Adrenal gland (tissue), 5 donors: ENCODE data around the gene FAM163B.

ENCODE experiments used
- POLR2A ChIP-seq, 2 donors: fragments of 450-650 bp; IDR thresholded peaks; one replicate each; pipeline ENCODE4 v1.6.1; 2017; ENCODE audit warnings: antibody characterized with exemption in 2 of 2, mild to moderate bottlenecking in 2 of 2, moderate library complexity in 1 of 2
- TF ChIP-seq, protein P1 (sequence below), 6 experiments: fragments of 450-650 bp in 4 of 6; fragments of 200-600 bp in 2 of 6; sonication (generic) in 1 of 6; IDR thresholded peaks; 1 replicate in 5 of 6; 2 replicates in 1 of 6; pipeline versions ENCODE4 v1.5.1 to v1.8.0; 2016 to 2021; ENCODE audit warnings: antibody characterized with exemption in 6 of 6, mild to moderate bottlenecking in 2 of 6, moderate library complexity in 1 of 6
- donor health status: DM: no; HTN: no; CAD: no.

DNA sequence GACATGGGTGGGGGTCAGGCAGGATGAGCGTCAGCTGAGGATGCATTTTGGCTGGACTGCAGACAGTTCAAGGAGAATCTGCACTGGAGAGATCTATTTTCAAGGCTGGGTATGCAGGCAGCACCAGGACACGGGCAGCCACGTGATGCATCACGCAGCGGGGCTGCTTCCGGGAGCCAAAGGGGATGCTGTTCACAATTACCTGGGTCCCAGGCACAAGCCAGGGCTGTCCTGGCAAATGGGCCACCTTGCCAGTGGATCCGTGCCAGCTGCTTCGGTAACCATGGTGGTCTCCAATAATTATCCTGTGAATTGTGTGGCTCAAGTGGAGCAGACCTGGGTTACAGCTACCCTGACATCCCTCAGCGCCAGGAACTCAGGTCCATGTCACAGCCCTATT, 44.4 kb upstream of the FAM163B start:
- TF ChIP-seq POLR2A (IDR thresholded peaks at IDR 0.05): no peak
- TF ChIP-seq, protein P1, sequence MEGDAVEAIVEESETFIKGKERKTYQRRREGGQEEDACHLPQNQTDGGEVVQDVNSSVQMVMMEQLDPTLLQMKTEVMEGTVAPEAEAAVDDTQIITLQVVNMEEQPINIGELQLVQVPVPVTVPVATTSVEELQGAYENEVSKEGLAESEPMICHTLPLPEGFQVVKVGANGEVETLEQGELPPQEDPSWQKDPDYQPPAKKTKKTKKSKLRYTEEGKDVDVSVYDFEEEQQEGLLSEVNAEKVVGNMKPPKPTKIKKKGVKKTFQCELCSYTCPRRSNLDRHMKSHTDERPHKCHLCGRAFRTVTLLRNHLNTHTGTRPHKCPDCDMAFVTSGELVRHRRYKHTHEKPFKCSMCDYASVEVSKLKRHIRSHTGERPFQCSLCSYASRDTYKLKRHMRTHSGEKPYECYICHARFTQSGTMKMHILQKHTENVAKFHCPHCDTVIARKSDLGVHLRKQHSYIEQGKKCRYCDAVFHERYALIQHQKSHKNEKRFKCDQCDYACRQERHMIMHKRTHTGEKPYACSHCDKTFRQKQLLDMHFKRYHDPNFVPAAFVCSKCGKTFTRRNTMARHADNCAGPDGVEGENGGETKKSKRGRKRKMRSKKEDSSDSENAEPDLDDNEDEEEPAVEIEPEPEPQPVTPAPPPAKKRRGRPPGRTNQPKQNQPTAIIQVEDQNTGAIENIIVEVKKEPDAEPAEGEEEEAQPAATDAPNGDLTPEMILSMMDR (IDR thresholded peaks at IDR 0.05): no peak
